Measurements from ENCODE around the gene MROH9. TPM values are rescaled to one million over a fixed set of nuclear protein-coding genes. Genes with fewer than 3 reads are reported as not detected.

Gene MROH9
- total RNA-seq (not detected), polyA plus RNA-seq (not detected)
- long read RNA-seq, donor 1: 0 reads
- long read RNA-seq, donor 2: 0 reads
- long read RNA-seq, donor 3: 0 reads

- H3K9me3 ChIP-seq: no peaks in the 10 kb centered on the region
- no peak for DNase-seq
- H3K27me3 ChIP-seq: no peaks in the 10 kb centered on the region
- 82 to 83% (median 83%) methylated on average over 2 of the region's 2 CpGs for WGBS, 4 donors
- H3K4me1 ChIP-seq: no peaks in the 10 kb centered on the region
- ATAC-seq: no peak
- H3K27ac ChIP-seq: no peak within 1 kb of the TSS
- no peak for TF ChIP-seq POLR2A (IDR thresholded peaks at IDR 0.05)
- no peak for TF ChIP-seq CTCF (IDR thresholded peaks at IDR 0.05)
- intact Hi-C loops (cut with DNase I): loop anchor here in 1 of 10 donors (10.0 kb wide), 1 partner anchor 1010 kb away; no protein-coding TSS in a partner anchor
- H3K4me3 ChIP-seq: no peak within 1 kb of the TSS
- H3K36me3 ChIP-seq: no peaks in the 10 kb centered on the region
These were observed at the start of gene MROH9 for GRCh38 chr1:170935231-170935630. TSS of gene MROH9 (plus strand) at chr1:170935534. CDS start at chr1:170945557, 10,023 bp downstream.

GRCh38 chr1:170885551-170885950 is 49.8 kb upstream of the MROH9 start:
- WGBS, 4 donors: 38 to 60% (median 52%) methylated on average over 3 of the region's 3 CpGs
- no peak for DNase-seq
- H3K4me1 ChIP-seq: peaks cover 0 to 10% (median 0%) of the 10 kb centered on the region in 12 donors
- H3K27ac ChIP-seq: no peak overlapping the region
- H3K4me3 ChIP-seq: no peak overlapping the region
- intact Hi-C loops (cut with DNase I): loop anchor here in 6 of 10 donors (10.0 kb wide), 7 partner anchors 91 to 961 kb away; partner anchors contain the start of gene PRRX1 (in 1 of the 6)
- H3K27me3 ChIP-seq: no peaks in the 10 kb centered on the region
- no peak for TF ChIP-seq POLR2A (IDR thresholded peaks at IDR 0.05)
- no peak for TF ChIP-seq CTCF (IDR thresholded peaks at IDR 0.05)
- ATAC-seq: peak in 3 of 4 donors; percentile 28 to 79 (median 66)
- H3K9me3 ChIP-seq: peaks cover 0 to 7% (median 0%) of the 10 kb centered on the region in 12 donors
- H3K36me3 ChIP-seq: no peaks in the 10 kb centered on the region

- WGBS, 4 donors: 72 to 85% (median 82%) methylated on average over 3 of the region's 3 CpGs
- H3K27ac ChIP-seq: no peak overlapping the region
- peak in 3 of 4 donors; percentile 27 to 30 (median 30) for ATAC-seq
- H3K9me3 ChIP-seq: peaks cover 0 to 7% (median 0%) of the 10 kb centered on the region in 12 donors
- H3K27me3 ChIP-seq: no peaks in the 10 kb centered on the region
- peaks cover 0 to 6% (median 0%) of the 10 kb centered on the region in 12 donors for H3K4me1 ChIP-seq
- no peak overlapping the region for H3K4me3 ChIP-seq
- no peak for DNase-seq
- intact Hi-C loops (cut with DNase I): loop anchor here in 6 of 10 donors (10.0 kb wide), 7 partner anchors 92 to 962 kb away; partner anchors contain the start of gene PRRX1 (in 1 of the 6)
- no peaks in the 10 kb centered on the region for H3K36me3 ChIP-seq
- no peak for TF ChIP-seq POLR2A (IDR thresholded peaks at IDR 0.05)
- TF ChIP-seq CTCF (IDR thresholded peaks at IDR 0.05): no peak
These were observed 48.9 kb upstream of the MROH9 start for GRCh38 chr1:170886460-170886859.

GRCh38 chr1:170887726-170888125 is 47.6 kb upstream of the MROH9 start:
- intact Hi-C loops (cut with DNase I): loop anchor here in 6 of 10 donors (10.0 kb wide), 7 partner anchors 93 to 963 kb away; partner anchors contain the start of gene PRRX1 (in 1 of the 6)
- Histone ChIP-seq H3K9me3 (peaks cover 0 to 7% (median 0%) of the 10 kb centered on the region in 12 donors), H3K27me3 (no peaks in the 10 kb centered on the region), H3K36me3 (no peaks in the 10 kb centered on the region), H3K4me3 (no peak overlapping the region), H3K27ac (no peak overlapping the region), H3K4me1 (peaks cover 0 to 4% (median 0%) of the 10 kb centered on the region in 12 donors)
- no peak for DNase-seq
- no peak for ATAC-seq
- no peak for TF ChIP-seq POLR2A (IDR thresholded peaks at IDR 0.05)
- no peak for TF ChIP-seq CTCF (IDR thresholded peaks at IDR 0.05)
- WGBS, 4 donors: 83 to 97% (median 92%) methylated on average over 2 of the region's 2 CpGs
